ENCODE measurements around the gene PPARG. TPM values are rescaled to one million over a fixed set of nuclear protein-coding genes. Genes with fewer than 3 reads are reported as not detected.
A peak's percentile ranks its signal among the peaks of the same experiment; 100 is the strongest.

PPARG gene
- total and polyA plus RNA-seq, 8 donors: 0.88 to 6.2 (median 2.2) TPM

- Histone ChIP-seq H3K36me3 (no peaks in the 10 kb centered on the region), H3K4me3 (no peak overlapping the region), H3K9me3 (no peaks in the 10 kb centered on the region), H3K4me1 (no peaks in the 10 kb centered on the region), H3K27ac (no peak overlapping the region), H3K27me3 (no peaks in the 10 kb centered on the region)
- intact Hi-C loops (cut with DNase I): no loop called here
- 30 to 47% methylated on average over 2 of the region's 2 CpGs for WGBS, 2 donors
- DNase-seq: no peak
- ATAC-seq: no peak
- FAIRE-seq: no peak
- TF ChIP-seq CTCF (IDR thresholded peaks at IDR 0.05): no peak
These were observed 34.4 kb downstream of the PPARG start for GRCh38 chr3:12323237-12323636.

- H3K36me3 ChIP-seq: no peaks in the 10 kb centered on the region
- peak; percentile 94 for FAIRE-seq
- no peaks in the 10 kb centered on the region for H3K4me1 ChIP-seq
- no peak for TF ChIP-seq CTCF (IDR thresholded peaks at IDR 0.05)
- 66 to 75% methylated on average over 4 of the region's 4 CpGs for WGBS, 2 donors
- no peaks in the 10 kb centered on the region for H3K27me3 ChIP-seq
- intact Hi-C loops (cut with DNase I): no loop called here
- peak in 2 of 4 donors; percentile 28 to 49 for ATAC-seq
- no peak for DNase-seq
- no peak overlapping the region for H3K27ac ChIP-seq
- no peak overlapping the region for H3K4me3 ChIP-seq
- H3K9me3 ChIP-seq: no peaks in the 10 kb centered on the region
These were observed 37.0 kb downstream of the PPARG start for GRCh38 chr3:12325586-12326515.

- intact Hi-C loops (cut with DNase I): no loop called here
- no peak for TF ChIP-seq CTCF (IDR thresholded peaks at IDR 0.05)
- no peaks in the 10 kb centered on the region for H3K9me3 ChIP-seq
- WGBS, 2 donors: 64 to 76% methylated on average over 5 of the region's 5 CpGs
- no peaks in the 10 kb centered on the region for H3K4me1 ChIP-seq
- H3K27me3 ChIP-seq: no peaks in the 10 kb centered on the region
- H3K27ac ChIP-seq: no peak overlapping the region
- no peak for ATAC-seq
- no peak for FAIRE-seq
- no peaks in the 10 kb centered on the region for H3K36me3 ChIP-seq
- no peak for DNase-seq
- H3K4me3 ChIP-seq: no peak overlapping the region
These were observed 38.2 kb downstream of the PPARG start for GRCh38 chr3:12327021-12327420.

GRCh38 chr3:12328132-12328836 is 39.4 kb downstream of the PPARG start:
- Histone ChIP-seq H3K36me3 (no peaks in the 10 kb centered on the region), H3K9me3 (no peaks in the 10 kb centered on the region), H3K27me3 (no peaks in the 10 kb centered on the region), H3K4me1 (no peaks in the 10 kb centered on the region), H3K4me3 (no peak overlapping the region), H3K27ac (no peak overlapping the region)
- DNase-seq (no peak), ATAC-seq (peak in 1 of 4 donors; percentile 59), FAIRE-seq (no peak)
- WGBS, 2 donors: 62 to 66% methylated on average over 8 of the region's 8 CpGs
- no peak for TF ChIP-seq CTCF (IDR thresholded peaks at IDR 0.05)
- intact Hi-C loops (cut with DNase I): no loop called here

All from pancreas (tissue), 10 donors.